ENCODE data around the gene MTHFR. TPM values are rescaled to one million over a fixed set of nuclear protein-coding genes. Genes with fewer than 3 reads are reported as not detected.

MTHFR gene
- total RNA-seq, 4 donors from 2014 or later = 82.0 to 130 (median 87.3) TPM

DNA sequence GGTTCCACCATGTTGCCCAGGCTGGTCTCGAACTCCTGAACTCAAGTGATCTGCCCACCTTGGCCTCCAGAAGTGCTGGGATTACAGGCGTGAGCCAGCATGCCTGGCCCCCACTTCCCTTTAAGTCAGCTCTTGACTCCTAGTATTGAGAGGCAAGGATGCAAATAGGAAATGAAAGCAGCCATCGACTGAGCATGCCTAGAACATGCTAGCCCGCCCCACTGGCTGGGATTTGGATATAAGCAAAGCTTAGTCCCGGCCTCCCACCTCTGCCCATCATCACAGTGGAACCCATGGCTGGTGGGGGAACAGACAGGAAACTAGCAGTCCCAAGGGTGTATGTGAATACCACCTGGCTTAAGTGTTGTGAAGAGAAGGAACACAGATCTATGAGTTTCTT is 33.3 kb downstream of the MTHFR start:
- Histone ChIP-seq H3K36me3 (no peaks in the 10 kb centered on the region), H3K4me3 (no peak overlapping the region), H3K9me3 (no peaks in the 10 kb centered on the region), H3K4me1 (no peaks in the 10 kb centered on the region), H3K27me3 (no peaks in the 10 kb centered on the region), H3K27ac (no peak overlapping the region)
- DNase-seq = no peak
- no peak for TF ChIP-seq POLR2A (IDR thresholded peaks at IDR 0.05)
- TF ChIP-seq, protein P1, sequence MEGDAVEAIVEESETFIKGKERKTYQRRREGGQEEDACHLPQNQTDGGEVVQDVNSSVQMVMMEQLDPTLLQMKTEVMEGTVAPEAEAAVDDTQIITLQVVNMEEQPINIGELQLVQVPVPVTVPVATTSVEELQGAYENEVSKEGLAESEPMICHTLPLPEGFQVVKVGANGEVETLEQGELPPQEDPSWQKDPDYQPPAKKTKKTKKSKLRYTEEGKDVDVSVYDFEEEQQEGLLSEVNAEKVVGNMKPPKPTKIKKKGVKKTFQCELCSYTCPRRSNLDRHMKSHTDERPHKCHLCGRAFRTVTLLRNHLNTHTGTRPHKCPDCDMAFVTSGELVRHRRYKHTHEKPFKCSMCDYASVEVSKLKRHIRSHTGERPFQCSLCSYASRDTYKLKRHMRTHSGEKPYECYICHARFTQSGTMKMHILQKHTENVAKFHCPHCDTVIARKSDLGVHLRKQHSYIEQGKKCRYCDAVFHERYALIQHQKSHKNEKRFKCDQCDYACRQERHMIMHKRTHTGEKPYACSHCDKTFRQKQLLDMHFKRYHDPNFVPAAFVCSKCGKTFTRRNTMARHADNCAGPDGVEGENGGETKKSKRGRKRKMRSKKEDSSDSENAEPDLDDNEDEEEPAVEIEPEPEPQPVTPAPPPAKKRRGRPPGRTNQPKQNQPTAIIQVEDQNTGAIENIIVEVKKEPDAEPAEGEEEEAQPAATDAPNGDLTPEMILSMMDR (IDR thresholded peaks at IDR 0.05) = no peak

DNA sequence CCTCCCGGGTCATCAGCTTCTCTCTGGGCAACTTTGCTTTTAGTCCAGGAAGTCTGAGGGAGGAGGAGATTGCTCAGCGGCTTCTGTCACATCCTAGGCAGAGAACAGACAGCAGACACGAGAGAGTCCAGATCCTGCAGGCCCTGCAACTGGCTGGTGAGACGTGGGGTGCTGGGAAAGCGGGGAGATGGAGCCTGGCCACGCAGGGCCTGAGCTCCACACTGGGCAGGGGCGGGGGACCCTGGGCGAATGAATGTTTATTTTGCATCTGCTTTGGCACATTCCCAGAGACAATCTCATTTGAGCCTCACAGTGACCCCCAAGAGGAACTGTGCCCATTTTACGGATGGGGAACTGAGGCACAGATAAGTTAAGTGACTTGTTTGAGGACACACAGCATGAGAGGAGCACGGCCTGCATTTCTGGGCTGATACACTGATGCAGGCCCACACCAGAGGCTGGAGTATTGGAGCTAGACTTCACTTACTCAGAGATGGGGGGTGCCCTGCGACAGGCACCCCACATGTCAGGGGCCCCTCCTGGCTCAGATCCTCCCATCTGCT is 34.2 kb downstream of the MTHFR start:
- TF ChIP-seq POLR2A (IDR thresholded peaks at IDR 0.05) = no peak
- TF ChIP-seq, protein P1 (IDR thresholded peaks at IDR 0.05) = no peak
- Histone ChIP-seq H3K27me3 (no peaks in the 10 kb centered on the region), H3K4me1 (no peaks in the 10 kb centered on the region), H3K9me3 (no peaks in the 10 kb centered on the region), H3K27ac (no peak overlapping the region), H3K4me3 (no peak overlapping the region), H3K36me3 (no peaks in the 10 kb centered on the region)
- DNase-seq = no peak

DNA sequence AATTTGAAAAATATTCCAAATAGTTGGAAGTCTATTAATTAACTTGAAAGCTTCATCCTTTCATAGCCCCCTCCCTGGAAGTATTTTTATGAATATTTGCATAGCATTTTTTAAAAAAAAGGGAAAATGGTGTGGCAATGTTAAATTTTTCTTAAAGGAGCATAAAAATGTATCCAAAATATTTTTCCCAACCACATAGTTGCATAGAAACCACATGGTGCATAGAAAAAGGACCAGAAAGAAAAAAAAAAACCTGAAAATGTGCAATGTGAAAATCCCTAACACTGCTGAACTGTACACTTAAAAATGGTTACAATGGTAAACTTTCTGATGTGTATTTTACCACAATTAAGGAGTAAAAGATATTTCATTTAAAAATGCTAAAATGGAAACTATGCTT is 35.8 kb downstream of the MTHFR start:
- H3K27me3 ChIP-seq = no peaks in the 10 kb centered on the region
- H3K4me1 ChIP-seq = no peaks in the 10 kb centered on the region
- no peak overlapping the region for H3K4me3 ChIP-seq
- no peak for DNase-seq
- H3K27ac ChIP-seq = no peak overlapping the region
- H3K36me3 ChIP-seq = no peaks in the 10 kb centered on the region
- TF ChIP-seq, protein P1 (IDR thresholded peaks at IDR 0.05) = no peak
- no peak for TF ChIP-seq POLR2A (IDR thresholded peaks at IDR 0.05)
- no peaks in the 10 kb centered on the region for H3K9me3 ChIP-seq

DNA sequence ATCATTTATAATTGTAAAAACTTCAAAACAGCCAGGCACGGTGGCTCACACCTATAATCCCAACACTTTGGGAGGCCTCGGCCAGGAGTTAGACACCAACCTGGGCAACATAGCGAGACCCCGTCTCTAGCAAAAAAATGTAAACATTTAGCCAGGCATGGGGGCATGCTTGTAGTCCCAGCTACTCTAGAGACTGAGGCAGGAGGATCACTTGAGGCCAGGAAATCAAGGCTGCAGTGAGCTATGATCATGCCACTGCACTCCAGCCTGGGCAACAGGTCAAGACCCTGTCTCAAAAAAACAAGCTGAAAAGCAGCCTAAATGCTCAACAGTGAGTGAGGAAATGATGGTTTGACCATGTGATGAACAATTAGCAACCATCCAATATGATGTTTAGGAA is 36.5 kb downstream of the MTHFR start:
- no peaks in the 10 kb centered on the region for H3K9me3 ChIP-seq
- no peaks in the 10 kb centered on the region for H3K27me3 ChIP-seq
- no peak for TF ChIP-seq POLR2A (IDR thresholded peaks at IDR 0.05)
- TF ChIP-seq, protein P1 (IDR thresholded peaks at IDR 0.05) = no peak
- H3K36me3 ChIP-seq = no peaks in the 10 kb centered on the region
- DNase-seq = no peak
- no peaks in the 10 kb centered on the region for H3K4me1 ChIP-seq
- no peak overlapping the region for H3K27ac ChIP-seq
- no peak overlapping the region for H3K4me3 ChIP-seq

DNA sequence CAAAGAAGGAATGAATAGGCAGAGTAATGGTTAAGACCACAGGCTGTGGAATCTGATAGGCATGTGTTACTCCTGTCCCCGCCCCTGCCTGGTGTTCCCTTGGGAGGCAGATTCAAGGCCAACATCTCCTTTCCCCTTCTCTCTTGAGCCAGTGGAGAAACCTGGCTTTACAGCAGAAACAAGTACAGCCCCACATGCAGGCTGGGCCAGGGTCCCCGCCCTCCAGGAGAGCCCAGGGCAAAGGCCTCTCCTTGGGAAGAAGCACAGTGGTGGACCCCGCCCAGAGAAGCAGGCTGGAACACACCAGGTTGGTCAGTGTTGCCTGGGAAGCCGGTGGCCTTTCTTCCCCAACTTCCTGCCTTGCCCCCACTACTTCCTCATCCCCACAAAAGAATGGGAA is 36.9 kb downstream of the MTHFR start:
- H3K4me1 ChIP-seq = no peaks in the 10 kb centered on the region
- DNase-seq = no peak
- H3K27ac ChIP-seq = no peak overlapping the region
- H3K4me3 ChIP-seq = no peak overlapping the region
- no peak for TF ChIP-seq POLR2A (IDR thresholded peaks at IDR 0.05)
- TF ChIP-seq, protein P1 (IDR thresholded peaks at IDR 0.05) = no peak
- no peaks in the 10 kb centered on the region for H3K36me3 ChIP-seq
- H3K9me3 ChIP-seq = no peaks in the 10 kb centered on the region
- H3K27me3 ChIP-seq = no peaks in the 10 kb centered on the region
